Measurements from ENCODE around the gene MMP24. TPM values are rescaled to one million over a fixed set of nuclear protein-coding genes. Genes with fewer than 3 reads are reported as not detected.

The MMP24 gene
- total RNA-seq, 2 experiments from 2014 or later = not detected

- Mint-ChIP-seq H3K4me1 (peaks cover 36% of the 10 kb centered on the region), H3K27ac (no peak overlapping the region), H3K4me3 (no peak overlapping the region), H3K36me3 (ENCODE audit: low read depth) (no peaks in the 10 kb centered on the region), H3K9me3 (no peaks in the 10 kb centered on the region), H3K27me3 (no peaks in the 10 kb centered on the region)
- ChIA-PET POLR2A (no interaction called here), CTCF (interaction anchor here (8.4 kb wide), 1 partner anchor 13 kb away, joined by 90 read pairs; no protein-coding TSS in a partner anchor)
- no peak for DNase-seq
These were observed 93.3 kb downstream of the MMP24 start for GRCh38 chr20:35319871-35320197.

- H3K27ac Mint-ChIP-seq = no peak overlapping the region
These were observed 94.1 kb downstream of the MMP24 start for GRCh38 chr20:35320396-35321126.

GRCh38 chr20:35325401-35325800, 98.9 kb downstream of the MMP24 start:
- H3K27me3 Mint-ChIP-seq = no peaks in the 10 kb centered on the region
- no peak overlapping the region for H3K4me3 Mint-ChIP-seq
- no peak for DNase-seq
- no peaks in the 10 kb centered on the region for H3K9me3 Mint-ChIP-seq
- POLR2A ChIA-PET = interaction anchor here (0.6 kb wide), 1 partner anchor 123 kb away, joined by 4 read pairs; no protein-coding TSS in a partner anchor
- H3K27ac Mint-ChIP-seq = no peak overlapping the region
- CTCF ChIA-PET = no interaction called here
- peaks cover 2% of the 10 kb centered on the region for H3K36me3 Mint-ChIP-seq (ENCODE audit: low read depth)
- peaks cover 10% of the 10 kb centered on the region for H3K4me1 Mint-ChIP-seq

More at GRCh38 chr20:35320396-35321126, 94.1 kb downstream of the MMP24 start:
- peaks cover 29% of the 10 kb centered on the region for H3K4me1 Mint-ChIP-seq
- H3K36me3 Mint-ChIP-seq (ENCODE audit: low read depth) = peaks cover 2% of the 10 kb centered on the region
- H3K9me3 Mint-ChIP-seq = no peaks in the 10 kb centered on the region
- POLR2A ChIA-PET = no interaction called here
- CTCF ChIA-PET = interaction anchor here (0.5 to 8.4 kb wide), 4 partner anchors 9 to 214 kb away, joined by 3 to 90 read pairs (median 4); no protein-coding TSS in a partner anchor
- no peak for DNase-seq
- H3K4me3 Mint-ChIP-seq = no peak overlapping the region
- H3K27me3 Mint-ChIP-seq = no peaks in the 10 kb centered on the region

DNA sequence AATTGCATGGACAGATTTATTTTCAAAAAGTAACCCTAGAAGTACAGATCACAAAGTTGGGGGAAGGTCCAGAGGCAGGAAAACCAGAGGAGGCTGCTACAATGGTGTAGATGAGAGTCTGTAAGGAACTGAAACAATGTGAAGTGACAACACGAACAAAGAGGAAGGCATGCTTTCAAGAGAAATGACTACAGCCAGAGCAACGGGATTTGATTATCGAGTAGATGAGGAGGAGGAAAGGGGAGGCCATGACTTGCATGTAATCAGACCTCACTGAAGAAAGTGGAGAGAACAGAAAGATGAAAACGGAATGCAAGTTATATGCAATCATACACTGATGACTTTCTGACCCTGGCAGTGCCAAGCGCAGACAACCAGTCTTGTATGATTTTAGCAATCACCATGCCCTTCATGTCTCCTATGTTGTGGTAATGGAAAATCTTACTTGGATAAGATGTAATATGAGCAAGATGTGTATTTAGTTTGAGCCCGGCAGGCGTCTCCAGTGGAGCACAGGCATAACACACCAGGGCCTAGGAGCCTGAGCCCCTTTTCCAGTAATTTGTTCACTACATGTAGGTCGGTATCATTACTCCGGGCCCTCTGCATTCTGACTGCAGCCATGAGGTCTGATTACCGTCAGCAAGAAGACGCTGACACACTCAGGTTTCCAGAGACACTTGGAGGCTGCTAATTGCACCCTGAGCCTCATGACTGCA, 99.7 kb downstream of the MMP24 start:
- POLR2A ChIA-PET = interaction anchor here (0.6 kb wide), 1 partner anchor 122 kb away, joined by 4 read pairs; no protein-coding TSS in a partner anchor
- peaks cover 10% of the 10 kb centered on the region for H3K4me1 Mint-ChIP-seq
- peaks cover 2% of the 10 kb centered on the region for H3K36me3 Mint-ChIP-seq (ENCODE audit: low read depth)
- no peak overlapping the region for H3K27ac Mint-ChIP-seq
- H3K9me3 Mint-ChIP-seq = no peaks in the 10 kb centered on the region
- CTCF ChIA-PET = no interaction called here
- no peaks in the 10 kb centered on the region for H3K27me3 Mint-ChIP-seq
- DNase-seq = no peak
- H3K4me3 Mint-ChIP-seq = no peak overlapping the region

Other genes with a start within 250 kb of the MMP24 start
- 10 to 100 TPM; 48.8 to 49.4 TPM for gene TRPC4AP, start 133.9 kb upstream of the MMP24 start, total RNA-seq
- gene EDEM2, start 79.4 kb upstream of the MMP24 start, total RNA-seq = 10 to 100 TPM; 22.8 to 25.0 TPM
- under 1 TPM; 0.35 to 0.50 TPM for gene PROCR, start 54.6 kb upstream of the MMP24 start, total RNA-seq
- 10 to 100 TPM; 46.7 to 48.3 TPM for gene MMP24OS, start 51.4 kb downstream of the MMP24 start, total RNA-seq
- gene EIF6, start 58.1 kb downstream of the MMP24 start, total RNA-seq = 10 to 100 TPM; 87.4 to 93.3 TPM
- gene FAM83C, start 65.7 kb downstream of the MMP24 start, total RNA-seq = not detected
- gene UQCC1, start 185.3 kb downstream of the MMP24 start, total RNA-seq = 10 to 100 TPM; 46.9 to 48.6 TPM
- gene GDF5, start 211.5 kb downstream of the MMP24 start, total RNA-seq = not detected
- 10 to 100 TPM; 56.8 to 75.4 TPM for gene CEP250, start 228.9 kb downstream of the MMP24 start, total RNA-seq

Measured in activated CD4-positive, alpha-beta T cell treated with anti-CD3 and anti-CD28 coated beads, Interleukin-2, amount 10 ng/mL, durations not matched to agents 7 days and 5 days (primary cell).